ENCODE results near the gene CDPF1. TPM values are rescaled to one million over a fixed set of nuclear protein-coding genes. Genes with fewer than 3 reads are reported as not detected.

The CDPF1 gene
- total and polyA plus RNA-seq, 2 of the 13 experiments (the other 11 are each of a cell fraction or from before 2014, with no cell fraction given), result 5.2 to 8.1 TPM

DNA sequence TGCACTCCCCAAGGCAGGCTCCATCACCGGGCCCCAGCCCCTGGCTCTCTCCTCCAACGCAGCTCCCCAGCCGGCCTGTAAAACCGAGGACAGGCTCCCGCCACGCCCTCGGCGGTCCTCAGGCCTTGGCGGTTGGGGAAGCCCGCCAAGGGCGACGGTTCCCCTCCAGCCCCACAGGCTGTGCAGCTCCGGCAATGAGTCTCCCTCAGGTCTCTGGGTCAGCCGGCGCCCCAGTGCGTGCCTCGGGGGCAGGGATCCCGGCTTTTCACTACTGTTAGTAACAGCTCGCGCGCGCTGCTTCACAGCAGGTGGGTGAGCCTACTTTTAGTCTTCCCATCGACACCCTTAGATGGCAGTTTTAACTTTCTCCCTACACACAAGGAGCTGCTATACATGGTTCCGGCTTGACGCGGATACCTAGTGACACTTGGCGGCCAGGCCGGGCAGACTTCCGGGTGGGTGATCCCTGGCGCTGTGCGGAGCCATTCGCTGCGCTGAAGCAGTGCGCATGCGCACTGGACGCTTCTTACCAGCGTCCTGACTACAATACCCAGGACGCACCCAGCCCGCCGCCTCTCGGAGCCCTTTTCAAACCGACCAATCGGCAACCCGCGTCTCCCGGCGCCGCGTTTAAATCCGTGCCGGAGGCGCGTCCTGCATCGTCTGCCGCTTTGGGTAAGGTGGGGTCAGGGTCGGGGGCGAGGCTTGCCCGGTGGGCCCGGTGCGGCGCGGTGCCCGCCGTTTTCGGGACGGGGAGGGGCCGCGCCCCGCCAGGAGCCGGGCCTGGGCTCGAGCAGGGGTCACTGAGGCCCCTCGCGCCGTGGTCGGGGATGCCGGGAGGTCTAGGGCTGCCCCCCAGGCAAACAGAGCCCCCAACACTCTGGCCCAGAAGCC lies 46.4 kb upstream of the CDPF1 start, which contains the start of gene GTSE1 (continued):
- TF ChIP-seq, protein P1, sequence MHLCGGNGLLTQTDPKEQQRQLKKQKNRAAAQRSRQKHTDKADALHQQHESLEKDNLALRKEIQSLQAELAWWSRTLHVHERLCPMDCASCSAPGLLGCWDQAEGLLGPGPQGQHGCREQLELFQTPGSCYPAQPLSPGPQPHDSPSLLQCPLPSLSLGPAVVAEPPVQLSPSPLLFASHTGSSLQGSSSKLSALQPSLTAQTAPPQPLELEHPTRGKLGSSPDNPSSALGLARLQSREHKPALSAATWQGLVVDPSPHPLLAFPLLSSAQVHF (CRISPR knock-in tag; IDR thresholded peaks at IDR 0.05), result peak; percentile 99
- TF ChIP-seq ZKSCAN8 (CRISPR knock-in tag; IDR thresholded peaks at IDR 0.05; ENCODE audit: borderline replicate concordance) (no peak; the same call in 1 of the 2 replicates), MTF1 (CRISPR knock-in tag; IDR thresholded peaks at IDR 0.05) (no peak), ZNF12 (CRISPR knock-in tag; IDR thresholded peaks at IDR 0.05) (no peak), ZNF720 (CRISPR knock-in tag; IDR thresholded peaks at IDR 0.05) (no peak), ZNF639 (CRISPR knock-in tag; conservative IDR thresholded peaks at IDR 0.05) (no peak), RFXANK (CRISPR knock-in tag; IDR thresholded peaks at IDR 0.05) (no peak), AGO1 (IDR thresholded peaks at IDR 0.05; ENCODE audit: low read depth, low read length, poor library complexity, severe bottlenecking) (peak; percentile 88), ZBTB2 (CRISPR knock-in tag; IDR thresholded peaks at IDR 0.05; ENCODE audit: low read depth) (peak; percentile 91), NFAT5 (CRISPR knock-in tag; IDR thresholded peaks at IDR 0.05) (0 out of 2 replicates have a peak, but pooled peaks have one; percentile 22), CHCHD3 (CRISPR knock-in tag; IDR thresholded peaks at IDR 0.05) (peak; percentile 95; the same call in 1 of the 2 replicates), PLRG1 (conservative IDR thresholded peaks at IDR 0.05) (no peak), ZNF331 (CRISPR knock-in tag; IDR thresholded peaks at IDR 0.05) (no peak), ZNF766 (CRISPR knock-in tag; IDR thresholded peaks at IDR 0.05; ENCODE audit: borderline replicate concordance) (peak; percentile 79; the same call in 1 of the 2 replicates)
- TF ChIP-seq, protein P2, sequence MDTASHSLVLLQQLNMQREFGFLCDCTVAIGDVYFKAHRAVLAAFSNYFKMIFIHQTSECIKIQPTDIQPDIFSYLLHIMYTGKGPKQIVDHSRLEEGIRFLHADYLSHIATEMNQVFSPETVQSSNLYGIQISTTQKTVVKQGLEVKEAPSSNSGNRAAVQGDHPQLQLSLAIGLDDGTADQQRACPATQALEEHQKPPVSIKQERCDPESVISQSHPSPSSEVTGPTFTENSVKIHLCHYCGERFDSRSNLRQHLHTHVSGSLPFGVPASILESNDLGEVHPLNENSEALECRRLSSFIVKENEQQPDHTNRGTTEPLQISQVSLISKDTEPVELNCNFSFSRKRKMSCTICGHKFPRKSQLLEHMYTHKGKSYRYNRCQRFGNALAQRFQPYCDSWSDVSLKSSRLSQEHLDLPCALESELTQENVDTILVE (CRISPR knock-in tag; IDR thresholded peaks at IDR 0.05), result 0 out of 2 replicates have a peak, but pooled peaks have one; percentile 21
- TF ChIP-seq, protein P3, sequence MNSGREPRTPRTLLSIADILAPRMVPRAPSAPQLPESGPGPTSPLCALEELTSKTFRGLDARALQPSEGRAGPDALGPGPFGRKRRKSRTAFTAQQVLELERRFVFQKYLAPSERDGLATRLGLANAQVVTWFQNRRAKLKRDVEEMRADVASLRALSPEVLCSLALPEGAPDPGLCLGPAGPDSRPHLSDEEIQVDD (CRISPR knock-in tag; IDR thresholded peaks at IDR 0.05; ENCODE audit: borderline replicate concordance), result no peak

Data from HepG2 (cell line).